GM23338 (cell line): Measurements from ENCODE around the gene YES1. TPM values are rescaled to one million over a fixed set of nuclear protein-coding genes. Genes with fewer than 3 reads are reported as not detected.

Source experiments
- ATAC-seq: fragments of 200-7000 bp; cut with Tn5 transposase; 3 replicates; pipeline ENCODE4 v1.9.1; 2020
- DNase-seq: peaks from one replicate; pipeline ENCODE4 v3.0.0-alpha.2; 2015; ENCODE audit warnings: low spot score
- H2AFZ ChIP-seq: fragments of 200-600 bp; sonication (generic); 2 replicates; pipeline ENCODE4 v1.8.0; 2016; ENCODE audit warnings: antibody characterized with exemption, mild to moderate bottlenecking, moderate library complexity
- H3F3A ChIP-seq: fragments of 200-600 bp; sonication (generic); replicated peaks from 2 replicates; pipeline ENCODE4 v1.8.0; 2017; ENCODE audit warnings: antibody characterized with exemption, mixed run types, low read depth
- H3K27ac ChIP-seq: fragments of 200-600 bp; sonication (generic); 2 replicates; pipeline ENCODE4 v1.6.1; 2016; ENCODE audit warnings: low read depth
- H3K27me3 ChIP-seq: fragments of 200-600 bp; sonication (generic); 2 replicates; pipeline ENCODE4 v1.8.0; 2016; ENCODE audit warnings: mild to moderate bottlenecking, mixed run types, moderate library complexity; ENCODE audit not compliant: insufficient read depth
- H3K36me3 ChIP-seq: fragments of 200-600 bp; sonication (generic); 2 replicates; pipeline ENCODE4 v1.8.0; 2016; ENCODE audit warnings: mild to moderate bottlenecking; ENCODE audit not compliant: insufficient read depth
- H3K4me1 ChIP-seq: fragments of 200-600 bp; sonication (generic); 2 replicates; pipeline ENCODE4 v1.8.0; 2016; ENCODE audit warnings: mild to moderate bottlenecking, moderate library complexity; ENCODE audit not compliant: insufficient read depth
- H3K4me2 ChIP-seq: fragments of 200-600 bp; sonication (generic); 2 replicates; pipeline ENCODE4 v1.7.1; 2017; ENCODE audit warnings: mixed run types
- H3K4me3 ChIP-seq: fragments of 200-600 bp; sonication (generic); 2 replicates; pipeline ENCODE4 v1.6.1; 2016; ENCODE audit warnings: mixed run types
- H3K79me2 ChIP-seq: fragments of 200-600 bp; sonication (generic); replicated peaks from 2 replicates; pipeline ENCODE4 v1.8.0; 2017; ENCODE audit warnings: mild to moderate bottlenecking; ENCODE audit not compliant: insufficient read depth
- H3K9me2 ChIP-seq: fragments of 200-600 bp; sonication (generic); 2 replicates; pipeline ENCODE4 v1.8.0; 2017; ENCODE audit not compliant: insufficient read depth
- H4K20me1 ChIP-seq: fragments of 200-600 bp; sonication (generic); replicated peaks from 2 replicates; pipeline ENCODE4 v1.8.0; 2017; ENCODE audit warnings: mild to moderate bottlenecking; ENCODE audit not compliant: insufficient read depth
- H3K27ac Mint-ChIP-seq: 2 replicates; pipeline ENCODE4 v1.8.0; 2020; ENCODE audit warnings: inconsistent platforms, mild to moderate bottlenecking, moderate library complexity, mixed read lengths
- H3K27me3 Mint-ChIP-seq: 3 replicates; pipeline ENCODE4 v1.8.0; 2022; ENCODE audit warnings: low read depth, mild to moderate bottlenecking, moderate library complexity, mixed read lengths, inconsistent platforms; ENCODE audit not compliant: insufficient read depth, poor library complexity
- H3K36me3 Mint-ChIP-seq: 3 replicates; pipeline ENCODE4 v1.8.0; 2021; ENCODE audit warnings: low read depth, mild to moderate bottlenecking, inconsistent platforms, moderate library complexity, mixed read lengths
- H3K4me1 Mint-ChIP-seq: 3 replicates; pipeline ENCODE4 v1.8.0; 2020; ENCODE audit warnings: mild to moderate bottlenecking, inconsistent platforms, mixed read lengths
- H3K4me3 Mint-ChIP-seq: 3 replicates; pipeline ENCODE4 v1.8.0; 2021; ENCODE audit warnings: moderate library complexity, mild to moderate bottlenecking, inconsistent platforms, mixed read lengths
- H3K9me3 Mint-ChIP-seq: 3 replicates; pipeline ENCODE4 v1.8.0; 2020; ENCODE audit warnings: moderate library complexity, mild to moderate bottlenecking, inconsistent platforms, mixed read lengths
- CREB1 ChIP-seq: fragments of 250-450 bp; sonication (Bioruptor Pico); IDR thresholded peaks from 2 replicates; pipeline ENCODE4 v1.5.0; 2020; ENCODE audit warnings: low read depth, mild to moderate bottlenecking, moderate library complexity
- EZH2 ChIP-seq: fragments of 200-600 bp; sonication (generic); IDR thresholded peaks from one replicate; pipeline ENCODE4 v1.8.0; 2017; ENCODE audit warnings: antibody characterized with exemption, mild to moderate bottlenecking, low read depth; ENCODE audit not compliant: unreplicated experiment
- EZH2phosphoT487 ChIP-seq: fragments of 200-600 bp; sonication (generic); IDR thresholded peaks from one replicate; pipeline ENCODE4 v1.8.1; 2018; ENCODE audit warnings: antibody characterized with exemption; ENCODE audit not compliant: unreplicated experiment
- JUNB ChIP-seq: IDR thresholded peaks from one replicate; pipeline ENCODE4 v1.6.1; 2016; ENCODE audit warnings: antibody characterized with exemption; ENCODE audit not compliant: unreplicated experiment
- NANOG ChIP-seq: IDR thresholded peaks from 2 replicates; pipeline ENCODE4 v1.6.1; 2016; ENCODE audit warnings: antibody characterized with exemption, borderline replicate concordance
- POLR2AphosphoS5 ChIP-seq: IDR thresholded peaks from 2 replicates; pipeline ENCODE4 v1.6.1; 2016; ENCODE audit warnings: antibody characterized with exemption, low read depth
- STAT1 ChIP-seq: IDR thresholded peaks from one replicate; pipeline ENCODE4 v1.6.1; 2016; ENCODE audit warnings: antibody characterized with exemption; ENCODE audit not compliant: unreplicated experiment
- ZNF114 ChIP-seq: fragments of 250-450 bp; sonication (Bioruptor Pico); IDR thresholded peaks from 2 replicates; pipeline ENCODE4 v1.5.0; 2020; ENCODE audit warnings: mild to moderate bottlenecking, moderate library complexity
- ZNF331 ChIP-seq: fragments of 250-450 bp; sonication (Bioruptor Pico); IDR thresholded peaks from 2 replicates; pipeline ENCODE4 v1.5.0; 2020; ENCODE audit warnings: low read depth, mild to moderate bottlenecking, moderate library complexity
- polyA plus RNA-seq: library from polyadenylated mRNA; unstranded; fragments of >200 nt; fragmentation: Nextera tagmentation; extraction: Ambion mirVana; gene quantifications from 2 replicates; pipeline ENCODE4 v1.2.1, GENCODE V29; 2016
- total RNA-seq: library from RNA; depleted of rRNA; stranded (reverse); fragments of >200 nt; shearing (Covaris generic); gene quantifications from 2 replicates; pipeline ENCODE4 v1.2.3, GENCODE V29; 2014
- TF ChIP-seq, protein P1 (sequence below): IDR thresholded peaks from 2 replicates; pipeline ENCODE4 v1.6.1; 2016; ENCODE audit warnings: antibody characterized with exemption
- TF ChIP-seq, protein P2 (sequence below): fragments of 250-450 bp; sonication (Bioruptor Pico); IDR thresholded peaks from 2 replicates; pipeline ENCODE4 v1.5.0; 2020; ENCODE audit warnings: mild to moderate bottlenecking, moderate library complexity
- TF ChIP-seq, protein P3 (sequence below), 2 experiments: fragments of 200-600 bp in 1 of 2; sonication (generic) in 1 of 2; conservative IDR thresholded peaks; 2 replicates each; pipeline versions ENCODE4 v1.5.1 to v1.6.1; 2016 to 2017; ENCODE audit warnings: antibody characterized with exemption in 2 of 2, low read depth in 2 of 2, mild to moderate bottlenecking in 2 of 2, moderate library complexity in 1 of 2

The YES1 gene
- total and polyA plus RNA-seq, 2 experiments from 2014 or later: 25.4 to 327 TPM

DNA sequence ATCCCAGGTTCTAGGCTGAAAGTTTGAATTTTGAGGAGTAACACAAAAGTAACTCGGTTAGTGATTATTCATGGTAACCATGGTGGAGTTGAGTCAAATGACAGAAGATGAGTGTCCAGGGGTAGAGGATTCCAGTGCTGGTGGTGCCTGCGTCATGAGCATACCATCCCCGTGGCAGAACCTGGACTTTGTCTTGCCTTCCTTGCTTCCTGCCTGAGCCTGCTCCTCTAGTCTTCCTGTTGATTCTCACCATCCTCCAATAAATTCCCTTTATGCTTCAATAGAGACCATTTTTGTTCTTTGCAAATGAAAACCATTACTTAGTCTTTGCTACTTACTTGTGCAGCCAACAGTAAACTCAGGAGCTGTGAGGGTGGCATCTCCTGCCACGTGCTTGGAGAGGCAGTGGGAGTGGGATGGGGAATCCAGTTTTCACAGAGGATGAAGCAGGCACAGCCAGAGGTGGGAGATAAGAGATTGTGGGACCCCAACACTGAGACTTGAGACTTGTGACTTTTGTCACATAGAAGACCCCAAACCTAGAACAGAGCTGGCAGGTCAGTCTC lies 4.1 kb upstream of the YES1 start:
- no peaks in the 10 kb centered on the region for H4K20me1 ChIP-seq
- Mint-ChIP-seq H3K4me3 (no peak overlapping the region), H3K4me1 (peaks cover 13% of the 10 kb centered on the region), H3K27ac (no peak overlapping the region), H3K27me3 (peaks cover 9% of the 10 kb centered on the region), H3K9me3 (no peaks in the 10 kb centered on the region), H3K36me3 (no peaks in the 10 kb centered on the region; the same call in 2 of the 3 replicates)
- H3K4me3 ChIP-seq: no peak overlapping the region
- TF ChIP-seq, protein P1, sequence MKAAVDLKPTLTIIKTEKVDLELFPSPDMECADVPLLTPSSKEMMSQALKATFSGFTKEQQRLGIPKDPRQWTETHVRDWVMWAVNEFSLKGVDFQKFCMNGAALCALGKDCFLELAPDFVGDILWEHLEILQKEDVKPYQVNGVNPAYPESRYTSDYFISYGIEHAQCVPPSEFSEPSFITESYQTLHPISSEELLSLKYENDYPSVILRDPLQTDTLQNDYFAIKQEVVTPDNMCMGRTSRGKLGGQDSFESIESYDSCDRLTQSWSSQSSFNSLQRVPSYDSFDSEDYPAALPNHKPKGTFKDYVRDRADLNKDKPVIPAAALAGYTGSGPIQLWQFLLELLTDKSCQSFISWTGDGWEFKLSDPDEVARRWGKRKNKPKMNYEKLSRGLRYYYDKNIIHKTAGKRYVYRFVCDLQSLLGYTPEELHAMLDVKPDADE: no peak
- TF ChIP-seq STAT1 (no peak), NANOG (no peak), EZH2phosphoT487 (no peak), CREB1 (CRISPR knock-in tag) (no peak), JUNB (no peak), EZH2 (no peak), ZNF114 (CRISPR knock-in tag) (no peak), ZNF331 (CRISPR knock-in tag) (no peak), POLR2AphosphoS5 (no peak)
- TF ChIP-seq, protein P2, sequence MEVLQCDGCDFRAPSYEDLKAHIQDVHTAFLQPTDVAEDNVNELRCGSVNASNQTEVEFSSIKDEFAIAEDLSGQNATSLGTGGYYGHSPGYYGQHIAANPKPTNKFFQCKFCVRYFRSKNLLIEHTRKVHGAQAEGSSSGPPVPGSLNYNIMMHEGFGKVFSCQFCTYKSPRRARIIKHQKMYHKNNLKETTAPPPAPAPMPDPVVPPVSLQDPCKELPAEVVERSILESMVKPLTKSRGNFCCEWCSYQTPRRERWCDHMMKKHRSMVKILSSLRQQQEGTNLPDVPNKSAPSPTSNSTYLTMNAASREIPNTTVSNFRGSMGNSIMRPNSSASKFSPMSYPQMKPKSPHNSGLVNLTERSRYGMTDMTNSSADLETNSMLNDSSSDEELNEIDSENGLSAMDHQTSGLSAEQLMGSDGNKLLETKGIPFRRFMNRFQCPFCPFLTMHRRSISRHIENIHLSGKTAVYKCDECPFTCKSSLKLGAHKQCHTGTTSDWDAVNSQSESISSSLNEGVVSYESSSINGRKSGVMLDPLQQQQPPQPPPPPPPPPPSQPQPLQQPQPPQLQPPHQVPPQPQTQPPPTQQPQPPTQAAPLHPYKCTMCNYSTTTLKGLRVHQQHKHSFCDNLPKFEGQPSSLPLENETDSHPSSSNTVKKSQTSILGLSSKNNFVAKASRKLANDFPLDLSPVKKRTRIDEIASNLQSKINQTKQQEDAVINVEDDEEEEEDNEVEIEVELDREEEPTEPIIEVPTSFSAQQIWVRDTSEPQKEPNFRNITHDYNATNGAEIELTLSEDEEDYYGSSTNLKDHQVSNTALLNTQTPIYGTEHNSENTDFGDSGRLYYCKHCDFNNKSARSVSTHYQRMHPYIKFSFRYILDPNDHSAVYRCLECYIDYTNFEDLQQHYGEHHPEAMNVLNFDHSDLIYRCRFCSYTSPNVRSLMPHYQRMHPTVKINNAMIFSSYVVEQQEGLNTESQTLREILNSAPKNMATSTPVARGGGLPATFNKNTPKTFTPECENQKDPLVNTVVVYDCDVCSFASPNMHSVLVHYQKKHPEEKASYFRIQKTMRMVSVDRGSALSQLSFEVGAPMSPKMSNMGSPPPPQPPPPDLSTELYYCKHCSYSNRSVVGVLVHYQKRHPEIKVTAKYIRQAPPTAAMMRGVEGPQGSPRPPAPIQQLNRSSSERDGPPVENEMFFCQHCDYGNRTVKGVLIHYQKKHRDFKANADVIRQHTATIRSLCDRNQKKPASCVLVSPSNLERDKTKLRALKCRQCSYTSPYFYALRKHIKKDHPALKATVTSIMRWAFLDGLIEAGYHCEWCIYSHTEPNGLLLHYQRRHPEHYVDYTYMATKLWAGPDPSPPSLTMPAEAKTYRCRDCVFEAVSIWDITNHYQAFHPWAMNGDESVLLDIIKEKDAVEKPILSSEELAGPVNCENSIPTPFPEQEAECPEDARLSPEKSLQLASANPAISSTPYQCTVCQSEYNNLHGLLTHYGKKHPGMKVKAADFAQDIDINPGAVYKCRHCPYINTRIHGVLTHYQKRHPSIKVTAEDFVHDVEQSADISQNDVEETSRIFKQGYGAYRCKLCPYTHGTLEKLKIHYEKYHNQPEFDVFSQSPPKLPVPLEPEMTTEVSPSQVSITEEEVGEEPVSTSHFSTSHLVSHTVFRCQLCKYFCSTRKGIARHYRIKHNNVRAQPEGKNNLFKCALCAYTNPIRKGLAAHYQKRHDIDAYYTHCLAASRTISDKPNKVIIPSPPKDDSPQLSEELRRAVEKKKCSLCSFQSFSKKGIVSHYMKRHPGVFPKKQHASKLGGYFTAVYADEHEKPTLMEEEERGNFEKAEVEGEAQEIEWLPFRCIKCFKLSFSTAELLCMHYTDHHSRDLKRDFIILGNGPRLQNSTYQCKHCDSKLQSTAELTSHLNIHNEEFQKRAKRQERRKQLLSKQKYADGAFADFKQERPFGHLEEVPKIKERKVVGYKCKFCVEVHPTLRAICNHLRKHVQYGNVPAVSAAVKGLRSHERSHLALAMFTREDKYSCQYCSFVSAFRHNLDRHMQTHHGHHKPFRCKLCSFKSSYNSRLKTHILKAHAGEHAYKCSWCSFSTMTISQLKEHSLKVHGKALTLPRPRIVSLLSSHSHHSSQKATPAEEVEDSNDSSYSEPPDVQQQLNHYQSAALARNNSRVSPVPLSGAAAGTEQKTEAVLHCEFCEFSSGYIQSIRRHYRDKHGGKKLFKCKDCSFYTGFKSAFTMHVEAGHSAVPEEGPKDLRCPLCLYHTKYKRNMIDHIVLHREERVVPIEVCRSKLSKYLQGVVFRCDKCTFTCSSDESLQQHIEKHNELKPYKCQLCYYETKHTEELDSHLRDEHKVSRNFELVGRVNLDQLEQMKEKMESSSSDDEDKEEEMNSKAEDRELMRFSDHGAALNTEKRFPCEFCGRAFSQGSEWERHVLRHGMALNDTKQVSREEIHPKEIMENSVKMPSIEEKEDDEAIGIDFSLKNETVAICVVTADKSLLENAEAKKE: no peak
- TF ChIP-seq, protein P3, sequence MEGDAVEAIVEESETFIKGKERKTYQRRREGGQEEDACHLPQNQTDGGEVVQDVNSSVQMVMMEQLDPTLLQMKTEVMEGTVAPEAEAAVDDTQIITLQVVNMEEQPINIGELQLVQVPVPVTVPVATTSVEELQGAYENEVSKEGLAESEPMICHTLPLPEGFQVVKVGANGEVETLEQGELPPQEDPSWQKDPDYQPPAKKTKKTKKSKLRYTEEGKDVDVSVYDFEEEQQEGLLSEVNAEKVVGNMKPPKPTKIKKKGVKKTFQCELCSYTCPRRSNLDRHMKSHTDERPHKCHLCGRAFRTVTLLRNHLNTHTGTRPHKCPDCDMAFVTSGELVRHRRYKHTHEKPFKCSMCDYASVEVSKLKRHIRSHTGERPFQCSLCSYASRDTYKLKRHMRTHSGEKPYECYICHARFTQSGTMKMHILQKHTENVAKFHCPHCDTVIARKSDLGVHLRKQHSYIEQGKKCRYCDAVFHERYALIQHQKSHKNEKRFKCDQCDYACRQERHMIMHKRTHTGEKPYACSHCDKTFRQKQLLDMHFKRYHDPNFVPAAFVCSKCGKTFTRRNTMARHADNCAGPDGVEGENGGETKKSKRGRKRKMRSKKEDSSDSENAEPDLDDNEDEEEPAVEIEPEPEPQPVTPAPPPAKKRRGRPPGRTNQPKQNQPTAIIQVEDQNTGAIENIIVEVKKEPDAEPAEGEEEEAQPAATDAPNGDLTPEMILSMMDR (conservative IDR thresholded peaks at IDR 0.05; ENCODE audit: low read depth in 2 of 2): no peak
- DNase-seq (no peak), ATAC-seq (no peak)
- no peak overlapping the region for H3K4me2 ChIP-seq
- no peaks in the 10 kb centered on the region for H3K9me2 ChIP-seq
- 0 out of 2 replicates have a peak, but pooled peaks cover 5% of the 10 kb centered on the region for H3K4me1 ChIP-seq
- H3F3A ChIP-seq: peaks cover 6% of the 10 kb centered on the region; the same call in 1 of the 2 replicates
- peaks cover 2% of the 10 kb centered on the region for H3K79me2 ChIP-seq
- no peak overlapping the region for H2AFZ ChIP-seq
- H3K27ac ChIP-seq: no peak overlapping the region
- no peaks in the 10 kb centered on the region for H3K36me3 ChIP-seq
- H3K27me3 ChIP-seq: no peaks in the 10 kb centered on the region
